Measurements from ENCODE around the gene CAPSL. TPM values are rescaled to one million over a fixed set of nuclear protein-coding genes. Genes with fewer than 3 reads are reported as not detected.

CAPSL gene
- total and polyA plus RNA-seq, 2 donors (not counting 3 experiments of a cell fraction or from before 2014, with no cell fraction given) = not detected

GRCh38 chr5:35859101-35859661 is 79.2 kb downstream of the CAPSL start:
- dilution Hi-C loops (cut with MboI; ENCODE audit: extremely low pct_ligation_motif_present, low sequenced_read_pairs) = no loop called here
- Histone ChIP-seq H2AFZ (ENCODE audit: low read depth, low read length) (no peak overlapping the region), H3K79me2 (ENCODE audit: control insufficient read depth, insufficient read depth, low read length) (no peaks in the 10 kb centered on the region), H3K9me3 (replicated peaks; ENCODE audit: control insufficient read depth, insufficient read depth, low read length) (no peaks in the 10 kb centered on the region), H4K20me1 (replicated peaks; ENCODE audit: control insufficient read depth, extremely low read depth, insufficient read depth, low read length) (no peaks in the 10 kb centered on the region), H3K36me3 (ENCODE audit: control insufficient read depth in 2 of 2, extremely low read depth in 1 of 2, insufficient read depth in 2 of 2, low read length in 2 of 2) (no peaks in the 10 kb centered on the region), H3K4me3 (replicated peaks in 1 of 3; ENCODE audit: insufficient read depth in 1 of 3, low read depth in 1 of 3, low read length in 3 of 3) (no peak overlapping the region), H3K4me2 (ENCODE audit: insufficient read depth, low read length) (no peak overlapping the region), H3K4me1 (ENCODE audit: control insufficient read depth, extremely low read depth, insufficient read depth, low read length) (peaks cover 26% of the 10 kb centered on the region), H3K27ac (ENCODE audit: insufficient read depth, low read depth, low read length) (no peak overlapping the region), H3K9me1 (replicated peaks; ENCODE audit: control insufficient read depth, extremely low read depth, insufficient read depth, low read length) (no peaks in the 10 kb centered on the region), H3K9ac (replicated peaks; ENCODE audit: extremely low read depth, insufficient read depth, low read length) (no peak overlapping the region), H3K27me3 (ENCODE audit: control insufficient read depth in 2 of 2, insufficient read depth in 2 of 2, low read length in 2 of 2) (no peaks in the 10 kb centered on the region)
- DNase-seq (ENCODE audit: low read depth, low spot score) (peak; percentile 40), FAIRE-seq (no peak)
- intact Hi-C loops (cut with micrococcal nuclease) = no loop called here
- ChIA-PET POLR2A (no interaction called here), CTCF (interaction anchor here (0.6 to 4.3 kb wide), 5 partner anchors 8 to 82 kb away, joined by 3 to 16 read pairs (median 4); no protein-coding TSS in a partner anchor)
- TF ChIP-seq FOS (IDR thresholded peaks at IDR 0.05; ENCODE audit: borderline replicate concordance, insufficient read depth, low read length) = no peak
- no peak for TF ChIP-seq GATA2 (IDR thresholded peaks at IDR 0.05; ENCODE audit: insufficient read depth, insufficient read length, low read depth, low read length)
- no peak for TF ChIP-seq POLR2A (IDR thresholded peaks at IDR 0.05; ENCODE audit: low read depth, low read length)
- no peak for TF ChIP-seq CTCF (IDR thresholded peaks at IDR 0.05; ENCODE audit: extremely low read depth in 1 of 2, insufficient read depth in 1 of 2, low read depth in 1 of 2, low read length in 2 of 2)
- no peak for TF ChIP-seq POLR2AphosphoS5 (IDR thresholded peaks at IDR 0.05; ENCODE audit: insufficient read depth, low read depth, low read length)
- no peak for TF ChIP-seq MYC (IDR thresholded peaks at IDR 0.05; ENCODE audit: low read depth, low read length)
- TF ChIP-seq EZH2 (IDR thresholded peaks at IDR 0.05; ENCODE audit: borderline replicate concordance, low read depth, low read length, severe bottlenecking) = no peak
- no peak for TF ChIP-seq JUN (IDR thresholded peaks at IDR 0.05; ENCODE audit: borderline replicate concordance, insufficient read depth, insufficient read length, low read depth)
- no peak for TF ChIP-seq MAX (IDR thresholded peaks at IDR 0.05; ENCODE audit: insufficient read depth, insufficient read length)
- BruUV-seq (replicated peaks) = no TSS peak

Measured in endothelial cell of umbilical vein (primary cell).